Stimulated activated CD4-positive, alpha-beta T cell treated with anti-CD3 and anti-CD28 coated beads, Interleukin-15, amount 100 ng/mL, for 48 hours (primary cell): Measurements from ENCODE around the gene SMC3.
A peak's percentile ranks its signal among the peaks of the same experiment; 100 is the strongest.
"Not testable (repeated sequence)": the region's sequence is repeated elsewhere in the genome, so short reads cannot be mapped to it uniquely, and the experiment has no call there.

Source experiments
- DNase-seq, 2 donors: peaks; one replicate each; pipeline ENCODE4 v3.0.0-alpha.2; 2020; ENCODE audit warnings: low read depth in 2 of 2

Gene SMC3

GRCh38 chr10:110577056-110577455 lies 9.6 kb downstream of the SMC3 start:
- DNase-seq: no peak

GRCh38 chr10:110584006-110584405 lies 16.5 kb downstream of the SMC3 start:
- DNase-seq: no peak

DNA sequence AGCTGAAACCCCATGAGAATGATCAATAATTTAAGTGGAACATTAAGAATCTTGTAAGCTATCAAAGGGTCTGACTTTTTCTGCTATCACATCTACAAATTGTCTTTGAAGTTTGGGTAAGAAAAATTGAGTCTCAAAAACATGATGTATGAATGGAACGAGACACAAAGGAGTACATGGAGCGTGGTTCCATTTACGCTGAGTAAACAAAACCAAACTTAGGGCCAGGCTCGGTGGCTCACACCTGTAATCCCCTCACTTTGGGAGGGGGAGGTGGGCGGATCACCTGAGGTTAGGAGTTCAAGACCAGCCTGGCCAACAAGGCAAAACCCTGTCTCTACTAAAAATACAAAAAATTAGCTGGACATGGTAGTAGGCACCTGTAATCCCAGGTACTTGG lies 24.3 kb downstream of the SMC3 start:
- no peak for DNase-seq

GRCh38 chr10:110597476-110597875 lies 30.0 kb downstream of the SMC3 start:
- no peak for DNase-seq

DNA sequence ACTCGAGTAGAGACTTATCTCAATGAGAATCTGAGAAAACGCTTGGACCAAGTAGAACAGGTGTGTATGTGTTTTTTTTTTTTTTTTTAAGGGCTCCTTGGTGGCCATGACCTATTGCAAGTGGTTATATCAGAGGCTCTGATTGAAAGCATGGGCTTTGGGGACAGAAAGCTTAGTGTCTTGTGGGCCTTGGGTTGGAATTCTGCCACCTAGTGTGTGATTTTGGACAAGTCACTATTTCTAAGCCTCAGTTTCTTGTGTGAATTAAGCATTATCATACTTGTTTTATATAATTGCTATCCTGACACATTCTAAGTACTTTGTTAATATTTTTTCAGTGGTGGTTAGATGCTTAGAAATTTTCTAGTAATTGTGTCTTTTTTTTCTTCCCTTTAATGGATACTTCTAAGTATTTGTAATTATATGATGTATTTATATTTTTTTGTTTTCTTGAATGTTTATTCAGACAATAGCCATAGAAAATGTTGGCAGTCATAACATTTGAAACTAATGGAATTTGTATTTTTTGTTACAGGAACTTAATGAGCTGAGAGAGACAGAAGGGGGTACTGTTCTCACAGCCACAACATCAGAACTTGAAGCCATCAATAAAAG lies 33.1 kb downstream of the SMC3 start:
- DNase-seq: peak in 1 of 2 donors; percentile 22

GRCh38 chr10:110601581-110601980 lies 34.1 kb downstream of the SMC3 start:
- no peak for DNase-seq

DNA sequence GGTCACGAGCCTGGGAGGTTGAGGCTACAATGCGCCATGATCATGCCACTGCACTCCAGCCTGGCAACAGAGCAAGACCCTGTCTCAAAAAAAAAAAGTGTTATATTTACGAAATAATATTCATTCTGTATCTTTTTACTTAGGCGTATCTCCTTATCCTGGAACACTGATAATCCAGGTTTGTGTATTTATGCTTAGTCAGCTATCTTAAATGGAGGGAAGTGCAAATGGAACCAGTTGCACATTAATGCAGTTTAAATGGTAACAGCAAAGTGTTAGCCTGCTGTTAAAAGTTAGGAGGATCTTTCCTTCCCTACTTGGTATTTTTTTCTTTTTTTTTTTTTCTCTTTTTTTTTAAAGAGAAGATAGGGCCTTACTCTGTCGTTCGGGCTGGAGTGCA lies 40.6 kb downstream of the SMC3 start:
- DNase-seq: no peak

- DNase-seq: no peak
Measured at GRCh38 chr10:110609605-110610004, 42.1 kb downstream of the SMC3 start.

DNA sequence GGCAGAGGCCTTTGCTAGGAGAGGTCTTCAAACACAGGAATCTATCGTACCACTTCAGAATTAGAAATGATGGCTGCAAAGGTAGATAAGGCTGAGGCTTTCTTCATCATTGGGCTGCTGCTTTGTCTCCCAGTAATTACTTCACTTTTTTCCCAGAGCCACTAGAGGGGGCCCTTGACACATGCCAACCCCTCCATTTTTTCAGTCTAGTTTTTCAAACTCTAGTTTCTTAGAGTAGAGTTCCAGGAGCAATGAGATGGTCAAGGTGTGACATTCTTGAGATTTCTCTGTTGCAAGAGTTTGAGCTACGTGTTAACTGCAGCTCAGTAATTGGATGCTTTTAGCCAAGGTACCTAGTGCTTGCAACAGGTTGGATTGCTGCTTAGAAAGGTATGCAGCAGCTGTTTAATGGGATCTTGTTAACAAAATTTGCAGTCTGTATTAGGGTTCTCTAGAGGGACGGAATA lies 42.8 kb downstream of the SMC3 start:
- peak in 1 of 2 donors; percentile 33 for DNase-seq

GRCh38 chr10:110610781-110611180 lies 43.3 kb downstream of the SMC3 start:
- DNase-seq: not testable (repeated sequence)

DNA sequence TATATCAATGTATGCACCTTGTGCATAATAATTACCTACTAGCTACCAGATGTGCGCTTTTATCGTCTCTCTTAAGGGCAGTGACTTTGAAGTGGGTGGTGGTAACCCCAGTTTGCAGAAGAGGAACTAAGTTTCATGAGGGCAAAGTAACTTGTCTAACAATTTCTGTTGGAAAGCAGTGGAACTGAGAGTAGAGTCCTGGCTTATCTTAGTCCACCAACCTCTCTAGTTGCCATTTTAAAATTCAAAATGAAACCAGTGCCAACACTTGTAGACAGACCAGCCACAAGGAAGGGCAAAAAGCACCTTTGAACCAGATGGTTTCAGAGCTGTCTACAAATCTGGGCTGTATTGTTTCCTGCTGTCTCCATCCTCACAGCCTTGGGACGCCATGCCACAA lies 44.6 kb downstream of the SMC3 start:
- no peak for DNase-seq

- no peak for DNase-seq
Measured at GRCh38 chr10:110612629-110613028, 45.1 kb downstream of the SMC3 start.

DNA sequence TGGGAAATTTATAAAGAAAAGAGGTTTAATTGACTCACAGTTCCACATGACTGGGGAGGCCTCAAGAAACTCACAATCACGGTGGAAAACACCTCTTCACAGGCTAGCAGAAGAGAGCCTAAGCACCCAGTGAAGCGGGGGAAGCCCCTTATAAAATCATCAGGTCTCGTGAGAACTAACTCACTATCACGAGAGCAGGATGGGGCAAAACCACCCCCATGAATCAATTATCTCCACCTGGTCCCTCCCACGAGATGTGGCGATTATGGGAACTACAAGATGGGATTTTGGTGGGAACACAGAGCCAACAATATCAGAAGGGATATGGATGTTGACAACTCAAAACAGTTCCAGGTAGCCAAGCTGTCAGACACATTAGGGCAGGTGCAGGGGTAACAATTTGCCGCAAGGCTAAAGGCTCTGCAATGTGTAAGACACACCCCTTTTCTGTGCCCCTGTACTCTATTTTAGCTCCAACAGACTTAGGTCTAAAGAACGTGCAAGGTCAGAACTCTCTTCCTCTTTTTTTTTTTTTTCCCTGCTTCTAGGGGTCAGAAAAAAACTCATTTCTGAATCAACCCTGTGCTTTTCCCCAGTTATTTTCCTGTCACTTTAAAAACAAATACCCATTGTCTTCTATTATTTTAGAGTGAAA lies 46.0 kb downstream of the SMC3 start:
- peak; percentile 36 to 42 for DNase-seq

DNA sequence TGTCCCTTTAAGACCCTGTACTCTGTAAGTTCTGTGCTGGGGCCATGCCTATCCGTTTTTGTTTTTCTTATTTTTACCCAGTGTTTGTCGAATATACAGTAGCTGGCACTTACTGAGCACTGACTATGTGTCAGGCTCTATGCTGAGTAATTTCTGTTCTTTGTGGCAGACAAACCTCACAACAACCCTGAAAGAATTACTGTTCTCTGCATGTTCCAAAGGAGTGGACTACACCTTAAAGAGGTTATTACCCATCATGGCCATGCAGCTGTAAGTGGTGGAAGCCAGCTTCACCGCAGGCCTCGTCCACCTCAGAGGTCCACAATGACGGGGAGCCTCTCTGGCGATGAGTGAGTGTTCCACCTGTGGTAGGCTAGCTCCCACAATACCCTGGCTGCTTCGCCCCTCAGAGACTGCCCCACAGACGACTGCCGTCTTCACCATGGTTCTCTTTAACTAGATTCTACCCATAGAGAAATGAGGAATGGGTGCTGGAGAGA lies 46.6 kb downstream of the SMC3 start:
- no peak for DNase-seq

DNA sequence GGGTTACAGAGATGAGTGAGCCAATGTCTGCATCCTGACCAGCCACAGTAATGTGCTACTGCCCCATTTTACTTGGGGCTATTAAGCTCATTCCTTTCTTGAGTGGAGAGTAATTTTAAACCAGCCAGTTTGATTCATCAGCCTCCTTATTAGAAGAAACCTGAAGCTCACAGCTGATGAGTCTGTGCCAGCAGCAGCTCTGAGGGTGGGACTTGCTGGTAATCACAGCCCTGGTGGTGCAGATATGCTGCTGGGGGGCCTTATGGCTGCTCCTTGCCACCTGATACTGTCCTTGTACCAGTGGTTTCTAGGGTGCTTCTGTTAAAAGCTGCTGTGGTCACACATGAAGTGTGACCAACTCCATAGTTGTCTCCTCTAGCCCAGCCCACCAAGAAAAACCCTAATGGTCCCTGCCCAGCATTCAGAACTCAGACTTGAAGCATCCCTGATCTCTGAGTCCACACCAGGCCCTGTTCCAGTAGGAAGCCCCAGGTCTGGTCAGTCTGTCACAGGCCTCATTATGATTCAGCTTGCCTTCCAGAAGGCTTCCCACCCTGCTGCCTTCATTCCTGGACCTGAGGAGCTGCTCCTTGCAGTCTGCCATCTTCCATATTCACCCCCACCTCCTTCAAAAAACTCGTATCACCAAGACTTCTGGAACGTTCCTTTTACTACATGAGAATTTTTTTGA lies 47.7 kb downstream of the SMC3 start:
- DNase-seq: no peak

GRCh38 chr10:110616493-110617033 lies 49.1 kb downstream of the SMC3 start:
- DNase-seq: no peak

DNA sequence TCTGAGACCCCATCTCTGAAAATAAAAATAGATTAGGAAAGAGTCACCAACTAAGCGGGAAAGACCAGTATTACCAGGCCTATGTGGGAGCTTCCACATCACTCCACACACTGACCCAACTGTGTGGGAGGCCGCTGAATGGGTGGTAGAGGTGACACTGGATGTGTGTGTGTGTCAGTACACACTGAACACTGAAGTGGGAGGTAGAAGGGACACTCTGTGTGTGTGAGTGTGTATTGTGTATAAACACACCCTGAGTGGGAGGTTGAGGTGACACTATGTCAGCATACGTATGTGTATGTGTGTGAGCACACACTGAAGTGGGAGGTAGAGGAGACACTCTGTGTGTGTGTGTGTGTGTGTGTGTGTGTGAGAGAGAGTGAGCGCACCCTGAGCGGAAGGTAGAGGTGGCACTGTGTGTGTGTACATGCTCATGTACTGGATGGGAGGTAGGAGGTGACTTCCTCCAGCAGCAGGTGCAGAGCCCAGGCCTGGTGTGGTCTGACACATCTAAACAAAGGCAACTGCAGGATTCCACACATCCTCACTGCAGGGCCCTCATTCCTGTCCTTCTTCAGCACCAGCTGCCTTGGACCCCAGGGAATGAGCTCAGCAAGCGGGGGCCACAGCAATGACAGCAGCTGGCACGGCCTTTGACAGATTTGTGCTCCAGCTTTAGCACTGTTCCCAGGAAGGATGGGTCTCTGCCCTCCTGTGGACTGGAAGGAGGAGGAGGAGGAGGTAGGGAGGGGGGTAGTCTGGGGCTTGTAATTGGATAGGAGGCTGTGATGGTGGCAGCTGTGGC lies 50.1 kb downstream of the SMC3 start:
- DNase-seq: no peak

- DNase-seq: peak in 1 of 2 donors; percentile 38
Measured at GRCh38 chr10:110618230-110618610, 50.7 kb downstream of the SMC3 start.

- DNase-seq: no peak
Measured at GRCh38 chr10:110619514-110620397, 52.3 kb downstream of the SMC3 start.

- DNase-seq: no peak
Measured at GRCh38 chr10:110620398-110620719, 52.9 kb downstream of the SMC3 start.

GRCh38 chr10:110623316-110623715 lies 55.8 kb downstream of the SMC3 start:
- DNase-seq: not testable (repeated sequence)
